ENCODE measurements around the gene SETMAR.

- no peak for TF ChIP-seq CTCF (IDR thresholded peaks at IDR 0.05; ENCODE audit: low read depth, low read length)
- TF ChIP-seq EZH2phosphoT487 (IDR thresholded peaks at IDR 0.05; ENCODE audit: low read depth): no peak
Observed at GRCh38 chr3:4351164-4351855, 48.1 kb downstream of the SETMAR start.
